Measurements from ENCODE around the gene TP53BP2.

GRCh38 chr1:223829678-223830077, 16.1 kb downstream of the TP53BP2 start:
- TF ChIP-seq EZH2 (IDR thresholded peaks at IDR 0.05; ENCODE audit: insufficient read depth, low read length) = no peak
- no peak for TF ChIP-seq CTCF (IDR thresholded peaks at IDR 0.05; ENCODE audit: insufficient read depth, low read depth, low read length)

Measured in astrocyte (in vitro differentiated cells and primary cell).